HepG2 (cell line): ENCODE data around the gene GPRASP2.

Experiments used
- CBFB ChIP-seq: sonication (generic); formaldehyde crosslinking; IDR thresholded peaks from 2 replicates; pipeline ENCODE4 v1.4.0; 2020; ENCODE audit warnings: missing genetic modification reagents
- ETS1 ChIP-seq: sonication (generic); formaldehyde crosslinking; IDR thresholded peaks from 2 replicates; pipeline ENCODE4 v1.4.0; 2020; ENCODE audit warnings: missing genetic modification reagents
- EZH2 ChIP-seq: conservative IDR thresholded peaks from 2 replicates; pipeline ENCODE4 v1.6.1; 2012; ENCODE audit warnings: mild to moderate bottlenecking, low read depth, low read length, moderate library complexity
- FOXA3 ChIP-seq: IDR thresholded peaks from 2 replicates; pipeline ENCODE4 v1.6.1; 2016; ENCODE audit warnings: missing genetic modification reagents, missing compliant biosample characterization
- HCFC1 ChIP-seq: fragments of 150-350 bp; IDR thresholded peaks from 2 replicates; pipeline ENCODE4 v1.6.1; 2014; ENCODE audit warnings: low read depth, low read length
- MTF2 ChIP-seq: sonication (generic); formaldehyde crosslinking; IDR thresholded peaks from 2 replicates; pipeline ENCODE4 v1.5.0; 2020; ENCODE audit warnings: missing genetic modification reagents, borderline replicate concordance
- RFX5 ChIP-seq: IDR thresholded peaks from 2 replicates; pipeline ENCODE4 v1.6.1; 2011; ENCODE audit warnings: low read depth, low read length, improper control_type of control experiment
- ZBTB43 ChIP-seq: sonication (generic); formaldehyde crosslinking; conservative IDR thresholded peaks from 2 replicates; pipeline ENCODE4 v1.4.0; 2020; ENCODE audit warnings: missing genetic modification reagents
- ZNF556 ChIP-seq: sonication (generic); formaldehyde crosslinking; IDR thresholded peaks from 2 replicates; pipeline ENCODE4 v1.4.0; 2020; ENCODE audit warnings: mild to moderate bottlenecking, missing genetic modification reagents, borderline replicate concordance
- ZNF580 ChIP-seq: IDR thresholded peaks from 2 replicates; pipeline ENCODE4 v1.6.1; 2016; ENCODE audit warnings: low read depth, borderline replicate concordance
- ZNF605 ChIP-seq: sonication (generic); formaldehyde crosslinking; IDR thresholded peaks from 2 replicates; pipeline ENCODE4 v1.8.0; 2022; ENCODE audit warnings: mild to moderate bottlenecking, missing genetic modification reagents
- ZSCAN31 ChIP-seq: sonication (generic); formaldehyde crosslinking; IDR thresholded peaks from 2 replicates; pipeline ENCODE4 v1.5.0; 2020; ENCODE audit warnings: low read depth, mild to moderate bottlenecking, missing genetic modification reagents

GRCh38 chrX:102745857-102746584, 33.8 kb downstream of the GPRASP2 start:
- TF ChIP-seq ZBTB43 (no peak), EZH2 (no peak), RFX5 (no peak), ZNF556 (CRISPR knock-in tag) (no peak), FOXA3 (CRISPR knock-in tag) (no peak), CBFB (CRISPR knock-in tag) (no peak), MTF2 (CRISPR knock-in tag) (no peak), ZNF605 (CRISPR knock-in tag) (no peak), ETS1 (no peak), HCFC1 (no peak), ZNF580 (CRISPR knock-in tag) (no peak), ZSCAN31 (CRISPR knock-in tag) (no peak)
